Activated CD4-positive, alpha-beta T cell treated with anti-CD3 and anti-CD28 coated beads, Interleukin-10, Interleukin-2, amounts not matched to agents 100 ng/mL and 50 ng/mL, durations not matched to agents 16 hours and 8 hours (primary cell): Measurements from ENCODE around the gene TMEM183A.

ENCODE experiments used
- DNase-seq: peaks from one replicate; pipeline ENCODE4 v3.0.0-alpha.2; 2020

Gene TMEM183A

GRCh38 chr1:203048555-203049051 lies 41.4 kb downstream of the TMEM183A start:
- DNase-seq: no peak

DNA sequence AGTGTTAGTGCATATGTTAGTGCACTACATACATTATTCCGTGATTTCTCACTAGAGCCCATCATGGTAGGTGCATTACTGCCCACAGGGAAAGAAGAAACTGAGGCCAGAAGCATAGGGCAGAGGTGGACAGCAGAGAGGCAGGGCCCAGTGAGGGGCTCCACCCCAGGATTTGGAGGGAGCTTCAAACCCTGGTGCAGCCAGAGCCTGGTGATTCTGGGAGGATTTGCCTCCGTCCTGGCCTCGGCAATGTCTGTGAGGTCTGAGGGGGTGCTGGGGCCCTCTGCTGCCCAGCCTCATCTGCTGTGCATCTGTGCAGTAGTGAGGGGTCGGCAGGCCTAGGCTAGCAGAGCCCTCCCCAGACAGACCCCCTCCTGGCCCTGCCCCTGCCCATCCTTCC lies 41.9 kb downstream of the TMEM183A start:
- DNase-seq: no peak

- DNase-seq: no peak
These were observed 42.5 kb downstream of the TMEM183A start for GRCh38 chr1:203049576-203050180.

- no peak for DNase-seq
These were observed 43.7 kb downstream of the TMEM183A start for GRCh38 chr1:203050826-203051225.

DNA sequence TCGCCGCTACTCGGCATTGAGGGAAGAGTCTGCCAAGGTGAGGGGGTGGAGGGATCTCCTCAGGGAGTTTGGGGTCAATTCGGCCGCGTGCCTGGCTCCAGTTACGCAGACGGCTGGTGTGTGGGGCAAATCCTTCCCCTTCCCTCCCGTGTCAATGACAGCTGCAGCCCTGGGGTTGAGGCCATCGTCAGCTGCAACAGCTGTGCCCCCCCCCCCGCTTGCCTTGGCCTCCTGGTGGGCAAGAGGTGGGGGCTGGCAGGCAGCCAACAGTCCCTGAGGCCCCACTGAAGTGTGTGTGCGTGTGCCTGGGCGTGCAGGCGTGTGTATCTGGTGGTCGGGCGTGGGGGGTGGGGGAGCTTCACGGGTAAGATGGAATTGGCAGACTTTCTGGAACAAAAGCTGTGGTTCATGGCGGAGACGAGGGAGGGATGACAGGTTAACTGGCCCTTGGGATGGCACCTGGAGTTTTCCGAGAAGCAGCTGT lies 44.7 kb downstream of the TMEM183A start:
- DNase-seq: no peak

GRCh38 chr1:203052601-203053000 lies 45.4 kb downstream of the TMEM183A start:
- DNase-seq: no peak

GRCh38 chr1:203054184-203054583 lies 47.0 kb downstream of the TMEM183A start:
- DNase-seq: no peak

GRCh38 chr1:203054642-203055041 lies 47.5 kb downstream of the TMEM183A start:
- DNase-seq: no peak

DNA sequence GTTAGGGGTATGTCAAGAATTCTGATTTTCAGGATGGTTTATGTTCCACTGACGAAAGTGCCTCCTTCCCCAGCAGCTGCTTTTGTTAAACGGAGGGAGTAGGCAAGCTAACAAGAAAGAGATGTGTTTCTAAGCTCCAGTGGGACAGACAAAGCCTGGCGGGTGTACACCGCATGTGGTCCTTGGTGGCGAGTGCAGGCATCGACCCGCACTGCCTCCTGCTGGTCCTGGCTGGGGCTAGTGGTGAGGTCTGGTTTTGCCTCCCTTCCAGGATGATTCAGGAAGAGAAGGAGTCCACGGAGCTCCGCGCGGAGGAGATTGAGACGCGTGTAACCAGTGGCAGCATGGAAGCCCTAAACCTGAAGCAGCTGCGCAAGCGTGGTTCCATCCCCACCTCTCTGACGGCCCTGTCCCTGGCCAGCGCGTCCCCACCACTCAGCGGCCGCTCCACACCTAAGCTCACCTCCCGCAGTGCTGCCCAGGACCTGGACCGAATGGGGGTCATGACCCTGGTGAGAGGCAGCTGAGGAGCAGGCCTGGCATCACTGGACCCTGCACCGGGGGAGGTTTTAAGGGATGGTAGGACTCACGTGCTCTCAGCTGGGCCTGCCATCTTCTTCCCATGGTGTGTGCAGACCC lies 48.1 kb downstream of the TMEM183A start:
- no peak for DNase-seq

- DNase-seq: no peak
These were observed 48.8 kb downstream of the TMEM183A start for GRCh38 chr1:203056012-203056411.

DNA sequence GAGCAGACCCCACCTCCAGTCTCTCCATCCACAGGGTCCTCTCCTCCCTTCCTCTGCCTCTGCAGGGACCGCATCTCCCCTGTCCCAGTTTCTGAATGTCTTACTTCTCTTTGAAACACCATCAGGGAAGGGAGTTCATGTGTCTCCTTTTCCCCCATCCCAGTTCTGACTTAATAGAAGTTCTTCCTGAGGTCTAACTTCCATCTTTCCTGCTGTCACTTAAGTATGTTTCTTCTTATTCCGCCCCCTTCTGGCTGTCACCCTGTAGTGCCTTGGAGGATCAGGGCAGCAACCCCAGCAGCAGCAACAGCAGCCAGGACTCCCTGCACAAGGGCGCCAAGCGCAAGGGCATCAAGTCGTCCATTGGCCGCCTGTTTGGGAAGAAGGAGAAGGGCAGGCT lies 49.3 kb downstream of the TMEM183A start:
- DNase-seq: no peak

DNA sequence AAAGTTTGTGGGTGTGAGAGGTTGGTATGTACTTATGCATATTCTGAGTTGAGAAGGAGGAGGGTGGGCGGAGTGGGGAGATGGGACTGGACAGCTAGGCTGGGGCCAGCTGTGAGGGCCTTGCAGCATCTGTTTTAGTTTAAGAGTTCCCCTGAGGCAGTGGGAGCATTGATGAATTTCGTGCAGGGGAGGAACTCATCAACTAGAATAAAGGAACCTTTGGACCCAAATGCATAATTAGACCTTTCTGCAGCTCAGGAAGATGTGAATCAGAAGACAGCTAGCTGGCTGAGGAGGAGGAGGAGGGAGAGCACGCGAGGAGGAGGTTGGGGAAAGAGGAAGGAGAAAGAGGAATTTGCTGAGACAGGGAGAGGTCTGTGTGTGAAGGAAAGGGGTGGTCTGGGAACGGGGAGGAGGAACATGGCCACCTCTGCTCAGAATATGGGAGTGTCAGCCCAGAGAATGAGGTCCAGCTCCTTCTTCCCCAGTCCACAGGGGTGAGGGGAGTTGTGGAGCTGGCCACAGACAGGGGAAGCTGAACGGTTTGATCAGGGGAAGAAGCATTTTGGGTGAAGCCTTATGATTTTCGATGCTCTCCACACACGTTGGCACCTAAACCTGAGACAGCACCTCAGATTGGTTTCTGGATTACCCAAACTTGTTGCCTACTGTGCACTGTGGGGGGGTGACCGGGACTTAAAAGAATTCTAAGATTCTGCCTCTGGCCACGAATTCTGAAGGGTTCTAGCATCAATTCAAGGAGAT lies 50.9 kb downstream of the TMEM183A start:
- no peak for DNase-seq

- no peak for DNase-seq
These were observed 51.4 kb downstream of the TMEM183A start for GRCh38 chr1:203058676-203058935.

- DNase-seq: no peak
These were observed 52.3 kb downstream of the TMEM183A start for GRCh38 chr1:203059485-203059884.

DNA sequence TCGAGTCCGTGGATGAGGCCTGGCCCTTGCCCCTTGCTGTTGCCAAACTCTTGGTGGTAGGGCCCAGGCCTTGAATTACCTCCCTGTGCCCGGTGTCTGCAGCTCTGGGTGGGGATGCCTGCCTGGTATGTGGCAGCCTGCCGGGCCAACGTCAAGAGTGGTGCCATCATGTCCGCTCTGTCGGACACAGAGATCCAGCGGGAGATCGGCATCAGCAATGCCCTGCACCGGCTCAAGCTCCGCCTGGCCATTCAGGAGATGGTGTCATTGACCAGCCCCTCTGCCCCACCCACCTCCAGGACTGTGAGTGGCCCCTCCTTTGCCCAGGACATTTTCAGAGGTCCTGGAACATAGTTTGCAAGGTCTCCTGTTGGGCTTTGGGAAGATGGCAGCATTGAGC lies 52.9 kb downstream of the TMEM183A start:
- no peak for DNase-seq

DNA sequence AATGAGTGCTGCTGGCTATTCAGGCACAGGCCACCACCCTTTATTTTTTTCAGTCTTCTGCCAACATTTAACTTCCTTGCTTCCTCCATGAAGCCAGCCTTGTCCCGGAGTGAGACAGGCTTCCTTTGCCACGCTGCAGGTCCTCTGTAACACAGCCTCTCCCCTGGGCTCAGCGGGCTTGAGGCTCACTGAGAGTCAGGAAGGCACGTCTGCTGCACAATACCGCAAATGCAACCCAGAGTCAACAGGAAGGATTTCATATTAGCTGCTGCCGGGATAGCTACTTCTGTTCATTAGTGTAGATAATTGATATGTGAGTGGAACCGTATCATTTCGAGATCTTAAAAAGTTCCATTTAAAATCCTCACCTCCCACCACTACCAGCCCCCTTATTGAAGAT lies 56.1 kb downstream of the TMEM183A start:
- DNase-seq: no peak

DNA sequence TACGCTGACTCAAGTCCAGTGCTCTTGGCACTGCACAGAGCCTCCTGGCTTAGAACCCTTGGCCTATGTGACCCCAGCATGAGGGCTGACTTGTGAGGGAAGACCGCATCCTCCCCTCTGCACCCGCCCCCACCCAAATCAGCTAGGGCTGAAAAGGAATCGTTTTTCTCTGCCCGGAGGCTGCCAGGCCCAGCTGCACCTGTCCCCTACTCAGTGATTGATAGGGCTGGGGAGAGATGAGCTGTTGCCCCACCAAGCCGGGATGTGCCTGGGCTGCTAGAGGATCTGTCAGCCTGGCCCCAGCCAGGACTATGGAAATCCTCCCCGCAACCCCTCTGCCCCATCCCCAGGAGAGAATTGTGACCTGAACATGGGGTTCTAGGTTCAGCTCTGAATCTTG lies 58.0 kb downstream of the TMEM183A start:
- DNase-seq: no peak

GRCh38 chr1:203065986-203066385 lies 58.8 kb downstream of the TMEM183A start:
- no peak for DNase-seq

- no peak for DNase-seq
These were observed 59.8 kb downstream of the TMEM183A start for GRCh38 chr1:203066965-203067364.

DNA sequence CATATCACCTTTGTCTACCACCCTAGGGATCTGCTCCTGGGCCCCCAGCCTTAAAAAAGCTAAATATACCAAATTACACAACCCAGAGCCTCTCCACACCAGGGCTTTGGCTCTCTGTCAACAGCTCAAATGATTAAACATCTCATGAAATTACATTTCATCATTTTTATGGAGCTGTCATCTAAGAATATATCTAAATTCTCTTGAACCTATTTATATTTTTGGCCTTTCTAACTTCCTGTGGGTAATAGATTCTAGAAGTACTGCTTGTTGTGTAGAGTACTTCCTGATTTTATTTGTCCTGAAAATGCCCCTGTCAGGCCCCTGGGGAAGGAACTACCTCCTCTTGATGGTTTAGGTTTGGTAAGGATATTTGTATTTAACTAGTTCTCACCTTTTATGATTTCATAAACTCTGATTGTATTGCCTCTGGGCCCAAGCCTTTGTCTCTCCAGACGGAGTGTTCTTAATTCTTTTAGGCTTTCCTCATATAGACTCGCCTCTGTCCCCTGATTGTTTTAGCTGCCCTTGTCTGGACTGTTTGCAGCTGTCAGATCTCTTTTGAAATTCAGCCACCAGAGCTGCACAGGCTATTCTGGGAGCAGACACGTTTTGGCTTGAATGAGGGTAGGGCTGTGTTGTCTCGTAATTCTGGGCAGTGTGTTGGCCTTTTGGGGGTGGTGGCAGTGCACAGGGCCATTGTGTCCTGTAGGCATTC lies 62.0 kb downstream of the TMEM183A start:
- no peak for DNase-seq

DNA sequence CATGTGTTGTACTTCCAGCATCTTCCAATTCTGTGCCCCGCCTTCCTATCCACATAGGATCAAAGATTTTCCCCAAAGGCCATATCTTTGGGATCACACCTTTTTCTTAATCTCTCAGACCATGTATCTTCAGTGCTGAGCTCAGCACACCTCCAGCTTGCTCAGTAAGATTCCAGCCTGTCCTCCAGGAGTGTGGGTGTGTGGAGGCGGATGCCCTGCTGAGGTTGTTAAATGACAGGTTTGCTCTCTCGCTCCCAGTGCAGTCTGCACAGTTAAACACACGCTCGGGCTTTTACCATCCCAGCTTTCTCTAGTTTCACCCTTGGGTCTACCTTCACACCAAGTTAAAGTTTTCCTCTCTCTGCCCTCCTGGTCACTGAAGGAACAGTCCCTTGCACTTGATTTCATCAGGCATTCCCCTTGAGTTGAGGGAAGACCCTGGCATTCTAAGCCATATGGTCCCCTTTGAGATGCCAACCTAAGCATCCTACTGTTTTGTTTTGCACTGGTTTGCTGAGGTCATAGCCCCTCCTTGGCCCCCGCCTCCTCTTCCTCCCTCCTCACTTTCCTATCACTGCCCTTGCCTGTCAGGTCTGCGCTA lies 64.9 kb downstream of the TMEM183A start:
- no peak for DNase-seq

GRCh38 chr1:203072911-203073310 lies 65.7 kb downstream of the TMEM183A start:
- DNase-seq: no peak

DNA sequence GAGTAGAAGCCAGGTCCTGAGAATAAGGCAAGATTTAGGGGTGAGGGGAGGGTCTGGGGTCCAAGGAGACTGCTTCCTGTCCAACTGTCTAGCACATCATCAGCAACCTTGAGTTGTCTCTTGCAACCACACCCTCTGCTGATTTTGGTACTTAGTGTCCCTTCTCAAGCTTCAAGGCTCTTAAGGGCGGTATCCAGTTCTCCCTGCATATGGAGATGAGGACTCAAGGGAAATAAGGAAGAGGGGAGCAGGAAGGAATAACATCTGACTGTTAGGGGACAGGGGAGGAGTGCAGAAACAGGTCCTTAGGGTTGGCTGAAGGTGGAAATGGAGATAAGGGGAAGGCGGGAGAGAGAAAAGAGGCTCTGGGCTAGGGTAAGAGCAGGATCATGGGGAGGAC lies 66.3 kb downstream of the TMEM183A start:
- DNase-seq: no peak
